Measurements from ENCODE around the gene ZNF366. TPM values are rescaled to one million over a fixed set of nuclear protein-coding genes. Genes with fewer than 3 reads are reported as not detected.

Gene ZNF366
- total and polyA plus RNA-seq, 2 experiments from 2014 or later, result 2.5 TPM; not detected in 1

- no peaks in the 10 kb centered on the region for H3K9me3 ChIP-seq (ENCODE audit: low read depth)
- H3K36me3 ChIP-seq (replicated peaks; ENCODE audit: insufficient read depth, low read depth), result no peaks in the 10 kb centered on the region
- no peak overlapping the region for H3K27ac ChIP-seq
- no peaks in the 10 kb centered on the region for H3K4me1 ChIP-seq (ENCODE audit: insufficient read depth)
- 77% methylated on average over 2 of the region's 2 CpGs for WGBS (ENCODE audit: low lambda C conversion rate, missing lambda C conversion rate)
- TF ChIP-seq EZH2phosphoT487 (IDR thresholded peaks at IDR 0.05; ENCODE audit: low read depth, severe bottlenecking, unreplicated experiment) (no peak), EZH2 (IDR thresholded peaks at IDR 0.05; ENCODE audit: borderline replicate concordance) (no peak), CTCF (IDR thresholded peaks at IDR 0.05; ENCODE audit: poor library complexity) (no peak)
- H3K4me3 ChIP-seq, result no peak overlapping the region
- H3K9me2 ChIP-seq (replicated peaks; ENCODE audit: insufficient read depth), result no peaks in the 10 kb centered on the region
- H4K20me1 ChIP-seq (ENCODE audit: insufficient read depth, poor library complexity, severe bottlenecking), result no peaks in the 10 kb centered on the region
- H2AFZ ChIP-seq, result no peak overlapping the region
- H3K79me2 ChIP-seq, result no peaks in the 10 kb centered on the region
- DNase-seq (ENCODE audit: low spot score), result no peak
- no peak overlapping the region for H3K4me2 ChIP-seq
- no peaks in the 10 kb centered on the region for H3K27me3 ChIP-seq
Measured at GRCh38 chr5:72498284-72498683, 8.9 kb downstream of the ZNF366 start.

DNA sequence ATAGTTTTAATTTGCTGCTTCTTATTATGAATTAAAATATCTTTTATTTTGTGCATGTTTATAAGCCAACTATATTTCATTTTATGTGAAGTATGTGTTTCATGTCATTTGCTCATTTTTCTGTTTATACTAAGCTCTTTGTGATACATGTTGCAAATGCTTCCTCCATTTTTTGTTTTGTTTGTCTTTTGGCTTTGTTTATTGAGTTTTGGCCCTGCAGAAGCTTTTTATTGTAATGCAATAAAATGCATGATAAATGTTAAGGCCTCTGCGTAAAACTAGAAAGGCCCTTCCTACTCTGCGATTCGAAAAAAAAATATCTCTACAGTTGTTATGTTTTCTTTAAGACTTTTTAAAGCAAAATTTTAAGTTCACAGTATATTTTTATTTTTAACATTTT, 9.4 kb downstream of the ZNF366 start:
- H3K9me3 ChIP-seq (ENCODE audit: low read depth), result no peaks in the 10 kb centered on the region
- no peak overlapping the region for H3K27ac ChIP-seq
- TF ChIP-seq CTCF (IDR thresholded peaks at IDR 0.05; ENCODE audit: poor library complexity) (no peak), EZH2phosphoT487 (IDR thresholded peaks at IDR 0.05; ENCODE audit: low read depth, severe bottlenecking, unreplicated experiment) (no peak), EZH2 (IDR thresholded peaks at IDR 0.05; ENCODE audit: borderline replicate concordance) (no peak)
- H3K4me2 ChIP-seq, result no peak overlapping the region
- H4K20me1 ChIP-seq (ENCODE audit: insufficient read depth, poor library complexity, severe bottlenecking), result no peaks in the 10 kb centered on the region
- H3K4me1 ChIP-seq (ENCODE audit: insufficient read depth), result no peaks in the 10 kb centered on the region
- H3K79me2 ChIP-seq, result no peaks in the 10 kb centered on the region
- no peaks in the 10 kb centered on the region for H3K36me3 ChIP-seq (replicated peaks; ENCODE audit: insufficient read depth, low read depth)
- H3K27me3 ChIP-seq, result no peaks in the 10 kb centered on the region
- H2AFZ ChIP-seq, result no peak overlapping the region
- no peak for DNase-seq (ENCODE audit: low spot score)
- 76% methylated on average over 3 of the region's 3 CpGs for WGBS (ENCODE audit: low lambda C conversion rate, missing lambda C conversion rate)
- no peak overlapping the region for H3K4me3 ChIP-seq
- H3K9me2 ChIP-seq (replicated peaks; ENCODE audit: insufficient read depth), result no peaks in the 10 kb centered on the region

GRCh38 chr5:72495410-72495809, 11.8 kb downstream of the ZNF366 start:
- Histone ChIP-seq H3K79me2 (no peaks in the 10 kb centered on the region), H3K9me2 (replicated peaks; ENCODE audit: insufficient read depth) (no peaks in the 10 kb centered on the region), H3K27me3 (no peaks in the 10 kb centered on the region), H3K4me3 (no peak overlapping the region), H2AFZ (no peak overlapping the region), H3K36me3 (replicated peaks; ENCODE audit: insufficient read depth, low read depth) (no peaks in the 10 kb centered on the region), H3K4me2 (no peak overlapping the region), H3K27ac (no peak overlapping the region), H3K9me3 (ENCODE audit: low read depth) (no peaks in the 10 kb centered on the region), H4K20me1 (ENCODE audit: insufficient read depth, poor library complexity, severe bottlenecking) (no peaks in the 10 kb centered on the region), H3K4me1 (ENCODE audit: insufficient read depth) (no peaks in the 10 kb centered on the region)
- TF ChIP-seq EZH2phosphoT487 (IDR thresholded peaks at IDR 0.05; ENCODE audit: low read depth, severe bottlenecking, unreplicated experiment), result no peak
- no peak for TF ChIP-seq CTCF (IDR thresholded peaks at IDR 0.05; ENCODE audit: poor library complexity)
- TF ChIP-seq EZH2 (IDR thresholded peaks at IDR 0.05; ENCODE audit: borderline replicate concordance), result no peak
- WGBS (ENCODE audit: low lambda C conversion rate, missing lambda C conversion rate), result 71% methylated on average over 6 of the region's 6 CpGs
- no peak for DNase-seq (ENCODE audit: low spot score)

DNA sequence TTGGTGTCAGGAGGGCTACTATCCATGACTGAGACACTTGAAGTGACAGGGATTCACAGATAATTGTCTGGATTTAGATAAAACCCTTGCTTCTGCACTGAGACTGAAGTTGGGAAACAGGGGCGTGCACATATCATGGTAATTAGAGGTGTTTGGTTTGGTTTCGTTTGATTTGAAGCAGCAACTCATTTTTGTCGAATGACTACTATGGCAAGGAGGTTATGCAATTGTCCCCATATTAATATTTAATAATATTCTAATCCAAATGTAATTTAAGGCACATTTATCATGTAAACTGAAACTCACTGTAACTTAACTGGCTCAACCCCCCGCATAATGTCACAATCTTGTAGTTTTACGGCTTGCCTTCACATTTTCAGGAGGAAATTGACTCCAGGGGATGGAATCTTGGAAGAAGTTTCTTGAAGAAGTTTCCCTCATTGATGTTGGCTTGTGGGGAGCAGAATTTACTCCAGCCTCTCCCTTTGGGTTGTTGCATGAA, 12.5 kb downstream of the ZNF366 start:
- Histone ChIP-seq H3K4me1 (ENCODE audit: insufficient read depth) (no peaks in the 10 kb centered on the region), H3K4me2 (no peak overlapping the region), H2AFZ (no peak overlapping the region), H3K79me2 (no peaks in the 10 kb centered on the region), H3K9me2 (replicated peaks; ENCODE audit: insufficient read depth) (no peaks in the 10 kb centered on the region), H3K36me3 (replicated peaks; ENCODE audit: insufficient read depth, low read depth) (no peaks in the 10 kb centered on the region), H3K9me3 (ENCODE audit: low read depth) (no peaks in the 10 kb centered on the region), H3K27me3 (no peaks in the 10 kb centered on the region), H4K20me1 (ENCODE audit: insufficient read depth, poor library complexity, severe bottlenecking) (no peaks in the 10 kb centered on the region), H3K4me3 (no peak overlapping the region), H3K27ac (no peak overlapping the region)
- 66% methylated on average over 5 of the region's 5 CpGs for WGBS (ENCODE audit: low lambda C conversion rate, missing lambda C conversion rate)
- DNase-seq (ENCODE audit: low spot score), result no peak
- no peak for TF ChIP-seq EZH2phosphoT487 (IDR thresholded peaks at IDR 0.05; ENCODE audit: low read depth, severe bottlenecking, unreplicated experiment)
- TF ChIP-seq CTCF (IDR thresholded peaks at IDR 0.05; ENCODE audit: poor library complexity), result no peak
- no peak for TF ChIP-seq EZH2 (IDR thresholded peaks at IDR 0.05; ENCODE audit: borderline replicate concordance)
